GM12873 (cell line): Measurements from ENCODE around the gene BBIP1.

ENCODE experiments used
- CTCF ChIP-seq: IDR thresholded peaks from 2 replicates; pipeline ENCODE4 v1.5.1; 2012; ENCODE audit warnings: low read depth, mild to moderate bottlenecking, moderate library complexity, low read length, control low read depth; ENCODE audit not compliant: insufficient read depth; ENCODE audit errors: missing control alignments

Gene BBIP1

GRCh38 chr10:110919971-110920881 lies 1.2 kb upstream of the BBIP1 start:
- TF ChIP-seq CTCF = no peak

- TF ChIP-seq CTCF = peak; percentile 24
Observed at GRCh38 chr10:110919349-110919931, 460 bp upstream of the BBIP1 start, which contains the start of gene SHOC2. TSS of gene SHOC2 (plus strand) at chr10:110919604. CDS start at chr10:110964359, 44,755 bp downstream.

GRCh38 chr10:110918269-110918642 lies 724 bp downstream of the BBIP1 start:
- TF ChIP-seq CTCF = no peak

- TF ChIP-seq CTCF = no peak
Observed at GRCh38 chr10:110916554-110917346, 2.2 kb downstream of the BBIP1 start.

- TF ChIP-seq CTCF = no peak
Observed at GRCh38 chr10:110915035-110915434, 3.9 kb downstream of the BBIP1 start.

- no peak for TF ChIP-seq CTCF
Observed at GRCh38 chr10:110914431-110914830, 4.5 kb downstream of the BBIP1 start.

- TF ChIP-seq CTCF = no peak
Observed at GRCh38 chr10:110912374-110912773, 6.6 kb downstream of the BBIP1 start.
